Measurements from ENCODE around the gene ANKS1B.
A peak's percentile ranks its signal among the peaks of the same experiment; 100 is the strongest.

ANKS1B gene

GRCh38 chr12:98939926-98940325 lies 1044.8 kb downstream of the ANKS1B start:
- DNase-seq (ENCODE audit: extremely low spot score), result no peak
- POLR2A ChIA-PET, result no interaction called here
- TF ChIP-seq CTCF (IDR thresholded peaks at IDR 0.05; ENCODE audit: control extremely low read depth, extremely low read depth, low read depth, missing control alignments), result no peak
- CTCF ChIA-PET, result interaction anchor here (1.1 to 1.6 kb wide), 2 partner anchors 8 to 377 kb away, joined by 4 read pairs; no protein-coding TSS in a partner anchor

DNA sequence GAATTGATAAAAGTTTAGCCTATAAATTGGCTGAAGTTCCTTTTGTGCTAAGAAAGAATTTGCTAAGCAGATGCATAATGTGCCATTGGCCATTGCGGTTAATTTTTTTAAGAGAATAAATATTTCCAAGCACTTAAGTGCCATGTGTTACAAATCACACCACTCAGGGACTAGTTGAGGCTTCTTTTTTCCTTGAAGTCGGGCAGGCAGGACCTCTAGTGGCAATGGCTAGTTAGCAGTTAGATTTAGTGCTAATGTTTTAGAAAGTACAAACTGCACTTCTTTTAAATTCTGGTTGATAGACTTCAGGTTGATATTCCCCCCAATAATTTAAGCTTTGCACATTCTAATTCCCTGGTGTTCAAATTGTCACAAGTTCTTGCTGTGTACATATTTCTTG lies 1045.4 kb downstream of the ANKS1B start:
- peak; percentile 18 for TF ChIP-seq CTCF (IDR thresholded peaks at IDR 0.05; ENCODE audit: control extremely low read depth, extremely low read depth, low read depth, missing control alignments)
- DNase-seq (ENCODE audit: extremely low spot score), result no peak
- ChIA-PET CTCF (interaction anchor here (1.1 to 1.9 kb wide), 3 partner anchors 12 to 377 kb away, joined by 3 to 6 read pairs (median 4); no protein-coding TSS in a partner anchor), POLR2A (no interaction called here)

DNA sequence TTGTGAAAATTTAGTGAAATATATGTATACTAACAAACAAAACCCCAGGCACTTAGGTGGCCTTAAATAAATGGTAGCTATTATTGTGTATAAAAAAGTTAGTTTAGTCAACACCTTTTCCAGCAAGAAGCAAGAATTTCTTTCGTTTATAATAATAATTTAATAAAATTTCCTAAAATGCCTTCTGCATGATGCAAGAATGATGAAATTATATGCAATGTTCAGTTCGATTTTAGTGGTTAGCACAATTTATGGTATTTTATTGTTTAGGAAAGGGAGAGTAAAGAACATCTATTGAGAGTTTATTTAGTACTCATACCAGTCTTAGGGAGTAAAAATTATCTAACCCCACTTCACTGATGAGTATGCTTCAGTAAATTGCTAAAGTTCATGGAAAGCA lies 1048.9 kb downstream of the ANKS1B start:
- CTCF ChIA-PET, result interaction anchor here (1.3 kb wide), 1 partner anchor 10 kb away, joined by 4 read pairs; no protein-coding TSS in a partner anchor
- no peak for DNase-seq (ENCODE audit: extremely low spot score)
- no peak for TF ChIP-seq CTCF (IDR thresholded peaks at IDR 0.05; ENCODE audit: control extremely low read depth, extremely low read depth, low read depth, missing control alignments)
- POLR2A ChIA-PET, result no interaction called here

DNA sequence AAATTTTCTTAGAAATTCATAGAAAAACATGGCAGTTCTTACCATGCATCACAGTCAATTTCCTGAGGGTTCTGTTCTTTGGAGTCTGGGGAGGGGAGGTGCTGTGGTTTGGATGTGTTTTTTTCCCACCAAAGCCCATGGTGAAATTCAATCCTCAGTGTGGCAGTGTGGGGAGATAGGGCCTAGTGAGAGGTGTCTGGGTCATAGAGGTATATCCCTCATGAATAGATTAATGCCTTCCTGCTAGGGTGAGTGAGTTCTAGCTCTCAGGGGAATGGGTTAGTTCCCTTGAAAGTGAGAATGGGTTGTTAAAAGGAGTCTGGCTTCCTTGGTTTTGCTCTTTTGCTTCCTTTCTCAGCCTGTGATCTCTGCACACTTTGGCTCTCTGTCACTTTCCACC lies 1061.9 kb downstream of the ANKS1B start:
- ChIA-PET CTCF (no interaction called here), POLR2A (no interaction called here)
- DNase-seq (ENCODE audit: extremely low spot score), result no peak

DNA sequence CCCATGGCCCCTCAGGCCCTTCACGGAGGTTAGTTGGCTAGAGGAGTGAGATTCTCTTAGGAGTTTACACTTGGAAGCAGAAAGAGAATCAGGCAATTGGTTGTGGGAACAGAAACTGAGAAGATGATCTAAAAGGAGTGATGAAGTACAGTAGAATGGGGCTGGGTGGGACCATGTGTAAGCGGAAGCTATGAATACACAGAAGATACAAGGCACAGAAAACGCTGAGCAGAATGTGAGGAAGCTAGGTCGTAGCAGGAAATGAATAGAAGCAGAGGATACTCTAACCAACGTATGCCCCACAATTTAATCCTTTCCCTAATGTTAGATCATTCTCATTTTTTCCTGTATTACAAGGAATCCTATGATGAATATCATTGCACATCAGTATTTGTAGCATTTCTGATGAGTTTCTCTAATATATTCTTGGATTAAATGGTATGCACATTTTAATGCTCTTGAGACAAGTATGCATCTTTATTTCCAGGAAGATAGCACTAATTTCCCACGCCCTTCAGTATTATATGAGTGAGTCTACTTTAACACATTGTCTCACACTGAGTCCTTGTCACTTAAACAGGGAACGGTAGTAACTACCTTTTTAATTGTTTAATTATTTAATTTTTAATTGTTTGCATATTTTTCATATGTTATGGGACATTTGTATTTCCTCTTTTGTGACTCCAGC lies 1066.4 kb downstream of the ANKS1B start:
- DNase-seq (ENCODE audit: extremely low spot score), result no peak
- ChIA-PET POLR2A (no interaction called here), CTCF (no interaction called here)
- TF ChIP-seq CTCF (IDR thresholded peaks at IDR 0.05; ENCODE audit: control extremely low read depth, extremely low read depth, low read depth, missing control alignments), result no peak

More for the DNA sequence above, 1061.9 kb downstream of the ANKS1B start:
- TF ChIP-seq CTCF (IDR thresholded peaks at IDR 0.05; ENCODE audit: control extremely low read depth, extremely low read depth, low read depth, missing control alignments), result no peak

DNA sequence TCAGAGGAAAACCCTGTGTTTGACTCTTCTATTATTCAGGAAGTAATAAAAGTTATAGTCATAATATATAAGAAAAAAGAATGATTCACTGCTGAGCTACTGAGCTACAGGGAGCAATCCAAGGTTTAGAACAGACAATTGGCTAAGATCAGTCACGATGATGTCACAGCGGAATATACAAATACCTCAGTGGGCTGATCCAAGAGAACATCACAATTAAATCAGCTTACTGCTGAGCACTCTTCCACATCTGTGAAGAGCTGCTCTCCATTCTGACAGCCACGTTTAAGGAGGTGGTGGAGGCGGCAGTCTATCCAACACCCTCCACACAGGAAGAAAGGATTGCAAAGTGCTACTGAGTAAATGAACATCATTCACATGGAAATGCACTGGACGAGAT lies 1068.6 kb downstream of the ANKS1B start:
- ChIA-PET POLR2A (no interaction called here), CTCF (no interaction called here)
- TF ChIP-seq CTCF (IDR thresholded peaks at IDR 0.05; ENCODE audit: control extremely low read depth, extremely low read depth, low read depth, missing control alignments), result no peak
- no peak for DNase-seq (ENCODE audit: extremely low spot score)

All from GM10248 (cell line).